Lower leg skin (tissue), 4 donors: ENCODE measurements around the gene GJC2. TPM values are rescaled to one million over a fixed set of nuclear protein-coding genes. Genes with fewer than 3 reads are reported as not detected.

Experiments
- DNase-seq, 2 donors: peaks; one replicate each; pipeline ENCODE4 v3.0.0-alpha.2; 2019; ENCODE audit warnings: low spot score in 2 of 2
- H3K4me3 ChIP-seq: fragments of 200-600 bp; sonication (generic); 2 replicates; pipeline ENCODE4 v1.5.1; 2017; ENCODE audit warnings: mild to moderate bottlenecking, low read depth; ENCODE audit not compliant: poor library complexity, severe bottlenecking
- CTCF ChIP-seq, 3 donors: fragments of 450-650 bp; IDR thresholded peaks; one replicate each; pipeline ENCODE4 v1.5.1; 2016; ENCODE audit warnings: antibody characterized with exemption in 3 of 3, mild to moderate bottlenecking in 3 of 3, moderate library complexity in 2 of 3
- POLR2A ChIP-seq, 2 donors: fragments of 450-650 bp; IDR thresholded peaks; one replicate each; pipeline ENCODE4 v1.6.1; 2016 to 2017; ENCODE audit warnings: antibody characterized with exemption in 2 of 2, mild to moderate bottlenecking in 1 of 2, moderate library complexity in 1 of 2
- WGBS, 2 donors: methylation state at CpG; one replicate each; pipeline ENCODE4 v1.1.5; 2018; 5-methylcytosine and 5-hydroxymethylcytosine counted together
- intact Hi-C: fragments of 100-400 bp; cut with DNase I; formaldehyde crosslinking; loops from one replicate; pipeline ENCODE4 v1.15.0; 2023; ENCODE audit warnings: low total_unique reads
- total RNA-seq, 4 donors: library from RNA; depleted of rRNA; stranded (reverse); fragments of >200 nt; gene quantifications; one replicate each; pipeline ENCODE4 v1.1.0, GENCODE V29; 2016

GJC2 gene
- total RNA-seq, result 1 to 10 TPM; 1.3 to 3.3 (median 2.6) TPM

GRCh38 chr1:228149406-228150119 is at the start of gene GJC2:
TSS of gene GJC2 (plus strand) at chr1:228149930. CDS start at chr1:228157759, 7,829 bp downstream.
- TF ChIP-seq POLR2A (IDR thresholded peaks at IDR 0.05) (no peak), CTCF (IDR thresholded peaks at IDR 0.05) (no peak)
- no peak within 1 kb of the TSS for H3K4me3 ChIP-seq
- peak in 1 of 2 donors; percentile 91 for DNase-seq
- WGBS, 2 donors, result 11 to 42% methylated on average over 12 to 17 of the region's 17 CpGs
- intact Hi-C loops, result no loop called here

- WGBS, 2 donors, result 75 to 78% methylated on average over 12 of the region's 12 CpGs
- TF ChIP-seq CTCF (IDR thresholded peaks at IDR 0.05) (no peak), POLR2A (IDR thresholded peaks at IDR 0.05) (no peak)
- H3K4me3 ChIP-seq, result no peak overlapping the region
- intact Hi-C loops, result no loop called here
- DNase-seq, result peak; percentile 13 to 83
These were observed 48.7 kb upstream of the GJC2 start for GRCh38 chr1:228100822-228101613.

GRCh38 chr1:228101614-228101993 is 48.1 kb upstream of the GJC2 start:
- 29 to 35% methylated on average over 15 of the region's 15 CpGs for WGBS, 2 donors
- TF ChIP-seq CTCF (IDR thresholded peaks at IDR 0.05), result no peak
- no peak for TF ChIP-seq POLR2A (IDR thresholded peaks at IDR 0.05)
- no peak overlapping the region for H3K4me3 ChIP-seq
- peak; percentile 18 to 86 for DNase-seq
- intact Hi-C loops, result no loop called here

GRCh38 chr1:228101994-228102790 is 47.5 kb upstream of the GJC2 start:
- no peak for TF ChIP-seq POLR2A (IDR thresholded peaks at IDR 0.05)
- no peak for TF ChIP-seq CTCF (IDR thresholded peaks at IDR 0.05)

GRCh38 chr1:228102791-228103620 is 46.7 kb upstream of the GJC2 start, which contains the start of gene C1orf35:
TSS of gene C1orf35 (minus strand) at chr1:228103325. CDS start at chr1:228103227, 98 bp downstream.
- peak within 1 kb of the TSS; percentile 86 for H3K4me3 ChIP-seq
- DNase-seq, result peak; percentile 88 to 99
- TF ChIP-seq POLR2A (IDR thresholded peaks at IDR 0.05), result no peak
- TF ChIP-seq CTCF (IDR thresholded peaks at IDR 0.05), result no peak
- intact Hi-C loops, result no loop called here
- 0 to 1% methylated on average over 34 to 84 of the region's 104 CpGs for WGBS, 2 donors

More at GRCh38 chr1:228101994-228102790, 47.5 kb upstream of the GJC2 start:
- 3 to 6% methylated on average over 24 to 71 of the region's 73 CpGs for WGBS, 2 donors
- intact Hi-C loops, result no loop called here
- peak; percentile 21 to 90 for DNase-seq
- H3K4me3 ChIP-seq, result peak overlapping the region; percentile 86
